ENCODE measurements around the gene C16orf82. TPM values are rescaled to one million over a fixed set of nuclear protein-coding genes. Genes with fewer than 3 reads are reported as not detected.
"Not testable (repeated sequence)": the region's sequence is repeated elsewhere in the genome, so short reads cannot be mapped to it uniquely, and the experiment has no call there.

The C16orf82 gene
- total RNA-seq, 1 donor = not detected

DNA sequence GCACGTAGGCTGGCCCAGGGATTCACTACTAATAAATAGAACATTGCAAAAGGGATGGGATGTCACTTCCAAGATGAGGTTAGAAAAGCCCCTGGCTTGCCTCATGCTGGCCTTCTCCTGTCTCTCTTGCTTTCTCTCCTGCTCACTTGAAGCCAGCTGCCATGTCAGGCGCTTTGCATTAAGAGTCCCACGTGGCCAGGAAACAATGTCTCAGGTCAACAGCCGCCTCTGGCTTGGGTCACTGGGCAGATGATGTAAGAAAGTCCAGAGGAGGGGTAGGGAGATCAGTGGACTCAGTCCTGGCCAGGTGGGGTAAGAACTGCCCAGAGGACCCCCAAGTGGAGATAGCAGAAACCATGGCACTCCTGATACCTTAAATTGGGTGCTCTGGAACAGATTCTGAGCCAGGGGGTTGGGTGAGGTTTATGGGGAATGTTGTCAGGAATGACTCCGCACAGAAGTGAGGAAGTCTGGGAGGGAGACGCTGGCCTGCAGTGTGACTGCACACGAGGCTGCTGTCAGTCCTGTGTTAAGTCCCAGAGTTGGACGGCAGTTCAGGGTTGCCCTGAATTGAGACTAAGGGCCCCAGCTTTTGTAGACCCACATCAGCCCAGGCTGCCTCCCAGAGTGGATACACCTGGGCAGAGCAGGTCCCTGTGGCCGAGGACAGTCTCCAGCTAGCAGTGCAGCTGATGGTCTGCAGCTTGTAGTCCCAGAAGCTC lies 17.7 kb downstream of the C16orf82 start:
- DNase-seq (ENCODE audit: low read depth) = peak; percentile 3
- H3K4me3 ChIP-seq (ENCODE audit: low read depth, low read length) = no peak overlapping the region
- TF ChIP-seq, protein P1, sequence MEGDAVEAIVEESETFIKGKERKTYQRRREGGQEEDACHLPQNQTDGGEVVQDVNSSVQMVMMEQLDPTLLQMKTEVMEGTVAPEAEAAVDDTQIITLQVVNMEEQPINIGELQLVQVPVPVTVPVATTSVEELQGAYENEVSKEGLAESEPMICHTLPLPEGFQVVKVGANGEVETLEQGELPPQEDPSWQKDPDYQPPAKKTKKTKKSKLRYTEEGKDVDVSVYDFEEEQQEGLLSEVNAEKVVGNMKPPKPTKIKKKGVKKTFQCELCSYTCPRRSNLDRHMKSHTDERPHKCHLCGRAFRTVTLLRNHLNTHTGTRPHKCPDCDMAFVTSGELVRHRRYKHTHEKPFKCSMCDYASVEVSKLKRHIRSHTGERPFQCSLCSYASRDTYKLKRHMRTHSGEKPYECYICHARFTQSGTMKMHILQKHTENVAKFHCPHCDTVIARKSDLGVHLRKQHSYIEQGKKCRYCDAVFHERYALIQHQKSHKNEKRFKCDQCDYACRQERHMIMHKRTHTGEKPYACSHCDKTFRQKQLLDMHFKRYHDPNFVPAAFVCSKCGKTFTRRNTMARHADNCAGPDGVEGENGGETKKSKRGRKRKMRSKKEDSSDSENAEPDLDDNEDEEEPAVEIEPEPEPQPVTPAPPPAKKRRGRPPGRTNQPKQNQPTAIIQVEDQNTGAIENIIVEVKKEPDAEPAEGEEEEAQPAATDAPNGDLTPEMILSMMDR (IDR thresholded peaks at IDR 0.05; ENCODE audit: insufficient read depth, low read depth, low read length) = no peak

DNA sequence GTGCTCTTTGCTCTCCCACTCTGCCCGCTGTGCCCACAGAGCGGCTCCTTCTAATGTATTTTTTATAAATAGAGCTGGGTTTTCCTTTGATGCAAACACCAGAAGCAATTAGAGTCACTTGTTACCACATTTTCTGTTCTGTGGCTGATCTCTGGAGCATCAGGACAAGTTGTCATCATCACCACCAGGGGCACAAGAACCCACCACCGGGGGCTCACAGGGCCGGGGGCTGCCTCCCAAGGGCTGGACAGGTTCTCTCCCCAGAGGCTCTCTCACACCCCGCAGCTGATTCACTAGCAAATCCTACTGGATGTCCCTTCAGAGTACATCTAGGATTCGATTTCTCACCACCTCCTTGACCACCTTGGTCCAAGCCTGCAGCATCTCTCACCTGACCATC lies 18.5 kb downstream of the C16orf82 start:
- DNase-seq (ENCODE audit: low read depth) = no peak
- TF ChIP-seq, protein P1 (IDR thresholded peaks at IDR 0.05; ENCODE audit: insufficient read depth, low read depth, low read length) = no peak
- H3K4me3 ChIP-seq (ENCODE audit: low read depth, low read length) = no peak overlapping the region

DNA sequence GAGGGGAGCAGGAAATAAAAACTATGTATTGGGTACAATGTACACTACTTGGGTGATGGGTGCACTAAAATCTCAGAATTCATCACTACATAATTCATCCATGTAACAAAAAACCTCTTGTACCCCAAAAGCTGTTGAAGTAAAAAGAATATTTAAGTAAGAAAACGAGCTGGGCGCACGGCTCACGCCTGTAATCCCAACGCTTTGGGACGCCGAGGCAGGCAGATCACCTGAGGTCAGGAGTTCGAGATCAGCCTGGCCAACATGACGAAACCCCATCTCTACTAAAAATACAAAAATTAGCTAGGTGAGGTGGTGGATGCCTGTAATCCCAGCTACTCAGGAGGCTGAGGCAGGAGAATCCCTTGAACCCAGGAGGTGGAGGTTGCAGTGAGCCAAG lies 19.3 kb downstream of the C16orf82 start:
- DNase-seq (ENCODE audit: low read depth) = not testable (repeated sequence)

DNA sequence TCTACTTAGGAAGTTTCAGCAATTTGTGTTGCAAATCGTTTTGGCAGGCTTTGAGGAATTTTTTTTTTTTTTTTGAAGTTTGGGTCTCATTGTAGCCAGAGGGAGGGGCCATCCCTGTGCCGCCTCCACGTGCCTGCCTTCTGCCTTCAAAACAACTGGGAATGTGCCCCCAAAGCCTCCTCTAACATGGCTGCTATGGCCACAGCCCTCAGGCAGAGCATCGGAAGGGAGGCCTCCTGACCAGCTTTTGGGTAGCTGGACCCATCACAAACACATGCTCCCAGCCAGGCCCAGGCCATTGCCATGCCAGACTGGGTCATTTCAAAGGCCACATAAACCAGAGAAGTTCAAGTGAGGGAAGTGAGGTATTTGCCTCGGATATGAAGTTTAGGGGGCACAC lies 21.5 kb downstream of the C16orf82 start:
- TF ChIP-seq, protein P1 (IDR thresholded peaks at IDR 0.05; ENCODE audit: insufficient read depth, low read depth, low read length) = no peak
- H3K4me3 ChIP-seq (ENCODE audit: low read depth, low read length) = no peak overlapping the region
- DNase-seq (ENCODE audit: low read depth) = no peak

More for the DNA sequence above, 19.3 kb downstream of the C16orf82 start:
- H3K4me3 ChIP-seq (ENCODE audit: low read depth, low read length) = not testable (repeated sequence)

DNA sequence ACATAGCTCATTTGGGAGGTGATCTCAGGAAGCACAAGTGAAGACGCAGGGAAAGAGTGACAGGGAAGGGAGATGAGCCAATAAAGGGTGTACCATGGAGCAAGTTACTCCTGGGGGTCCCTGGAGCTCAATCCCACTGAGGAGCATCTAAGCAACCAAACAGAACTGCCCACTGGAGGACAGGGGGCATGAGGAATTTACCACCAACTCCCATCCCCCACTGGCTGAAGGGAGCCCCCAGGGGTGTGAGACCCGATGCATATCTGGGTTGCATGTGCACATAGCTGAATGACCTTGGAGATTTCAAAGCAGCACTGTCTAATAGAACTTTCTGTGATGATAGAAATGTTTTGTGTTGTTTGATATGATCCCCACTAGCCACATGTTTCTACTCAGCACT lies 29.6 kb downstream of the C16orf82 start:
- no peak overlapping the region for H3K4me3 ChIP-seq (ENCODE audit: low read depth, low read length)
- no peak for DNase-seq (ENCODE audit: low read depth)
- TF ChIP-seq, protein P1 (IDR thresholded peaks at IDR 0.05; ENCODE audit: insufficient read depth, low read depth, low read length) = no peak

DNA sequence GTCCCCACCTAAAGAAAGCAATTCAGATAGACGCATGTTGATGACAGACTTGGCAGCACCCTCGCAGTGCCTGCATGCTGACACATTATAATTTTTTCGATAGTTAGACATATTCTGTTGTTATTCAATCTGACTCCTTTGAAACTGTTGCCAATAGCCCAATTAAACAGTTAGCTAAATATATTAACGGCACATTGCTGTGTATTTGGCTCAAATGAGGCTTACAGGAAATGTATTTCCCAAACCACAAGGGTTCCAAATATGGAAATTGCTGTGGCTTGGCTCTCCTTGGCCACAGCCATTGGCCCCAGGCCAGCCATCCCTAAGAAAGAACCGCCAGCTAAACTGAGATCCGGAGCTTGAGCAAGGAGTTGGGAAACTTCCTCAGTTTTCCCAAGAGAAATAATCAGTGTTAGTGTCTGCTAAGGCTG lies 31.1 kb downstream of the C16orf82 start:
- DNase-seq (ENCODE audit: low read depth) = peak; percentile 44
- H3K4me3 ChIP-seq (ENCODE audit: low read depth, low read length) = no peak overlapping the region

DNA sequence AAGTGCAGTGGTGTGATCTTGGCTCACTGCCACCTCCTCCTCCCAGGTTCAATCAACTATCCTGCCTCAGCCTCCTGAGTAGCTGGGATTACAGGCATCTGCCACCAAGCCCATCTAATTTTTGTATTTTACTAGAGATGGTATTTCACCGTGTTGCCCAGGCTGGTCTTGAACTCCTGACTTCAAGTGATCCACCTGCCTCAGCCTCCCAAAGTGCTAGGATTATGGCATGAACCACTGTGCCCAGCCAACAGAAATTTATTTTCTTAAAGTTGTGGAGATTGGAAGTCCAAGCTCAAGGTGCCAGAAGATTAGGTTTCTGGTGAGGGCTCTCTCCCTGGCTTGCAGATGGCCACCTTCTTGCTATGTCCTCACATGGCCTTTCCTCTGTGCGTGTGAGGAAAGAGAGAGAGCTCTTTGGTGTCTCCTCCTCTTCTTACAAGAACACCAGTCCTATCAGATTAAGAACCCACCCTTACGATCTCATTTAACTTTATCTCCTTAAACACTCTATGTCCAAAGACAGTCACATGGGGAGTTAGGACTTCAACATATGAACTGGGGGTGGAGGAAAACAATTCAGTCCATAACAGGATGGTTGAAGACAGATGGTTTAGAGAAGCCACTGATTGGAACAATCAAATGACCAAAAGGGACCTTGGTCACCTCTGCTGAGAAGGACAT lies 31.8 kb downstream of the C16orf82 start:
- TF ChIP-seq, protein P1 (IDR thresholded peaks at IDR 0.05; ENCODE audit: insufficient read depth, low read depth, low read length) = no peak
- no peak overlapping the region for H3K4me3 ChIP-seq (ENCODE audit: low read depth, low read length)

More for the DNA sequence above, 31.1 kb downstream of the C16orf82 start:
- TF ChIP-seq, protein P1 (IDR thresholded peaks at IDR 0.05; ENCODE audit: insufficient read depth, low read depth, low read length) = no peak

More for the DNA sequence above, 31.8 kb downstream of the C16orf82 start:
- DNase-seq (ENCODE audit: low read depth) = no peak

Measured in fibroblast of villous mesenchyme (primary cell).